Retinal pigment epithelial cell (primary cell): Measurements from ENCODE around the gene DSCAML1.
"Not testable (repeated sequence)": the region's sequence is repeated elsewhere in the genome, so short reads cannot be mapped to it uniquely, and the experiment has no call there.

ENCODE experiments used
- DNase-seq: peaks from one replicate; pipeline ENCODE4 v3.0.0-alpha.2; 2010; ENCODE audit warnings: low read depth
- H3K4me3 ChIP-seq: 2 replicates; pipeline ENCODE4 v1.5.1; 2011; ENCODE audit warnings: mild to moderate bottlenecking, low read length, control low read depth, moderate library complexity
- TF ChIP-seq, protein P1 (sequence below): conservative IDR thresholded peaks from 2 replicates; pipeline ENCODE4 v1.5.1; 2011; ENCODE audit warnings: low read depth, low read length, control low read depth, inconsistent platforms

The DSCAML1 gene

DNA sequence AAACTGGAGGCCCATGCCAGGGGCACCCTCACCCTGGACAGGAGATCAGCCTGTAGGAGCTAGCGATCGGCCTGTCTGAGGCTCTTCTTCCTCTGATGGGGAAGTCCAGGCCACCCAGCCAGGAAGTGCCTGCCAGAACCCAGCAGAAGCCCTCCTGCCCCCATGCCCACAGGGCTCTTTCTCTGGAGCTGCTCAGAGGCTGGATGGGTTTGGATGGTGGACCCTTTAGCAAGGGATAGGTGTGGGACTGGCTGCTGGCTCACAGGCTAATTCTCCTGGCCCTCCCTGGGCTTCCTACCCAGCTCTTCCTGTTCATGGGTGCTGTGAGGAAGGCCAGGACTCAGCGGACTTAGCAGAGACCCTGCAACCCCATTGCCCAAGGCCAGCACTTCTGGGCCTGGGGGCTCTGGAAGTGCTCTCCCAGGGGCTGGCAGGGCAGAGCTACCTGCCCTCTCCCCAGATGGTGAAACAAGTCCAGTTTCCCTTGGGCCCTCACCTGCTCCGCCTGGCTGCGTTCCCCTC, 19.9 kb upstream of the DSCAML1 start:
- no peak for DNase-seq
- H3K4me3 ChIP-seq, result no peak overlapping the region
- TF ChIP-seq, protein P1, sequence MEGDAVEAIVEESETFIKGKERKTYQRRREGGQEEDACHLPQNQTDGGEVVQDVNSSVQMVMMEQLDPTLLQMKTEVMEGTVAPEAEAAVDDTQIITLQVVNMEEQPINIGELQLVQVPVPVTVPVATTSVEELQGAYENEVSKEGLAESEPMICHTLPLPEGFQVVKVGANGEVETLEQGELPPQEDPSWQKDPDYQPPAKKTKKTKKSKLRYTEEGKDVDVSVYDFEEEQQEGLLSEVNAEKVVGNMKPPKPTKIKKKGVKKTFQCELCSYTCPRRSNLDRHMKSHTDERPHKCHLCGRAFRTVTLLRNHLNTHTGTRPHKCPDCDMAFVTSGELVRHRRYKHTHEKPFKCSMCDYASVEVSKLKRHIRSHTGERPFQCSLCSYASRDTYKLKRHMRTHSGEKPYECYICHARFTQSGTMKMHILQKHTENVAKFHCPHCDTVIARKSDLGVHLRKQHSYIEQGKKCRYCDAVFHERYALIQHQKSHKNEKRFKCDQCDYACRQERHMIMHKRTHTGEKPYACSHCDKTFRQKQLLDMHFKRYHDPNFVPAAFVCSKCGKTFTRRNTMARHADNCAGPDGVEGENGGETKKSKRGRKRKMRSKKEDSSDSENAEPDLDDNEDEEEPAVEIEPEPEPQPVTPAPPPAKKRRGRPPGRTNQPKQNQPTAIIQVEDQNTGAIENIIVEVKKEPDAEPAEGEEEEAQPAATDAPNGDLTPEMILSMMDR, result no peak

DNA sequence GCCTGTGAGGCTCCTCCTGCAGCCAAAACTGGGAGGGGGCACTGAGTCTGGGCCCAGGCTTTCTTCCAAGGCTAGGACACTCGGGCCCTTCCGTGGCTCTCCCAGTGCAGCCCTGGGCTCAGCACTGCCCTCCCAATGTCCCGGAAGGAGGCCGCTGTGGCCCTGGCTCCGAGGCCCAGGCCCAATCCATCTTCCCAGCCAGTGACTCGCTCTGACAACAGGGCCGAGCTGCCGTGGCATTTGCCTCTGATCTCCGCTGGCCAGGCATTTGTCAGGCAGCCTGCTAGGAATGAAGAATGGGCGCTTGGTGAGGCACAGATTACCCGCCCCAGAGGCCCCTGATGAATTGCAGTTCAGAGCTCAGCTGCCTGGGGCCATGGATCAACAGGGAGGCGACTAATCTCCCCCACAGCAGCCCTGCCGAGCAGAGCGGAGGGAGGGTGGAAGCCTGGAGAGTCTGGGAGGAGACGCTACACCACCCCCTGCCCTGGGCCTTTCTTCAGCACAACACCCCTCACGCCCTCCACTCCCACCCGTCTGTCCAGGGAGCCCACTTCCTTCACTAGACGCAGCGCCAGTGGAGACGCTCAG, 19.2 kb upstream of the DSCAML1 start:
- DNase-seq, result no peak
- TF ChIP-seq, protein P1, result no peak
- H3K4me3 ChIP-seq, result no peak overlapping the region

DNA sequence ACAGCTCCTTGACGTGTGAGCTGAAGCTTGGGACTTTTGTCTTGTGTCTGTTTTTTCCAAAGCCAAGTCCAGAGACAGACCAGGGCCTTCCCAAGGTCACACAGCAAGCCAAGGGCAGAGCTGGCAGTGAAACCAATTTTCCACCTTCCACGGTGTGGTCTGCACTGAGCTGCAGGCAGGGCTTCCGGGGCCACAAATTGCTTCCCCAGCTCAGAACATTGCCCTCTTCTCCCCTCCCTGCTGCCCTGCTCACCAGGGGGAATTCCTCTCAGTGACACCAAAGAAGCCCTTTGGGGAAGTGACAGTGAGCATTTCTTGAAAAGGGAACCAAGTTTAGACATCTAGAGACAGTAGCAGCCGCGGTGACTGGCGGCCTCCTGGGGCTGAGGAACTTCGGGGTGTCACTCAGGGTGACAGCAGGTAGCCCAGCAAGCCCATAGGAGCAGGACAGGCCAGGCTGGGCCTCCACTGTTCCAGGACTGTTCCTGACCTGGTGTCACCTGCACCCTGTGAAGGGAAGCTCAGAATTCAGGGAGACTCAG, 18.3 kb upstream of the DSCAML1 start:
- TF ChIP-seq, protein P1, result no peak
- H3K4me3 ChIP-seq, result no peak overlapping the region
- no peak for DNase-seq

DNA sequence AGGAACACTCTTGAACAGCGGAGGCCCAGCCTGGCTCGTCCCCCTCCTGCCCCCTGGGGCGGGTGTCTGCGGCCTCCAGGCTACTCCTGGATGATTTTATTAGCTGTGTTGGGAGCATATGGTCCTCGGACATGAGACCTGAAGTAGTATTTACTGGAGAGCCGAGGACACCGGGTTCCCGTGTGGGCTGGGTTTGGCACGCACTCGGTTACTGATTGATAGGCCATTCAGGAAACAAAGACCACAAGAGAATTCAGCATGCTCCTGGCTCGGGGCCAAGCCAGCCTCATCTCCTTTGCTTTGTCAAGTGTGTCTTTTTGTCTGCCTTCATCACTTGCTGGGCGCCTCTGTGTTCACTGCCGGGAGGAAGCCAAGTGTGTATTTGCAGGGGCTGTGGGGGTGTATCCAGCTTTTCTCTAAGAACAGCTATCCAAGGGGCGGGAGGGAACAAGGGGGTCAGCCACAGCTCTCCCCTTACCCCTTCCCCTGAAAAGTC, 17.8 kb upstream of the DSCAML1 start:
- H3K4me3 ChIP-seq, result no peak overlapping the region
- TF ChIP-seq, protein P1, result no peak
- DNase-seq, result no peak

DNA sequence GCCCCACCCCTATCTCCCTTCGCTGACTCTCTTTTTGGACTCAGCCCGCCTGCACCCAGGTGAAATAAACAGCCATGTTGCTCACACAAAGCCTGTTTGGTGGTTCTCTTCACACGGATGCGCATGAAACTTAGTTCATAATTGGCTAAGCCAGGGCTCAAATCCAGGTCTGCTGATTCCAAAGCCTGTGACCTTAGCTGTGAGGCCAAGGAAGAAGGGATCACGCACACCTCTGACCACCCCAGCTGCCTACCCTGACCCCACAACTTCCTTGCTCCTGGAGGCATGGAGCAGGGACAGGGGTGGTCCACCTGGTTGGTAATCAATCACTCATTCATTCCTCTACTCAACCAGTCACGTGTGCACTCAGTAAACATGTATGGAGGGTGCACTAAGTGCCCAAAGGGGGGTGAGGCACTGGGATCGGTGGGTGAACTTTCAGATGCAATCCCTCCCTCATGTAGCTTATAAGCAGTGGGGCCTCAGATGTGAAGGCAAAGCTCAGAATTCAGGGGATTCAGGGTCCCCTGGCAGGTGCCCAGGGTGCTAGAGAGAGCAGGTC, 17.3 kb upstream of the DSCAML1 start:
- TF ChIP-seq, protein P1, result no peak
- H3K4me3 ChIP-seq, result no peak overlapping the region
- no peak for DNase-seq

DNA sequence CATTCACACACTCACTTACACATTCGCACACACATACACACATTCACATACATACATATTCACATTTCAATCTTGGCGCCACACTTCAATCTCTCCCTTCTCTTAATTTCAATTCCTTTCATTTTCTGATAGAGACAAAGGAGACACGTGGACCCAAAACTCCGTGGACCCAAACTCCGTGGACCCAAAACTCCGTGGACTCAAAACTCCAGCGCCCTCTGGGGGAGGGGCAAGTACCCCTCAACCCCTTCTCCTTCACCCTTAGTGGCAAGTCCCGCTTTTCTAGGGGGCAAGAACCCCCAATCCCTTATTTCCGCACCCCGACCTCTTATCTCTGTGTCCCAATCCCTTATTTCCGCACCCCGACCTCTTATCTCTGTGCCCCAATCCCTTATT, 13.0 kb upstream of the DSCAML1 start:
- not testable (repeated sequence) for H3K4me3 ChIP-seq, DNase-seq

DNA sequence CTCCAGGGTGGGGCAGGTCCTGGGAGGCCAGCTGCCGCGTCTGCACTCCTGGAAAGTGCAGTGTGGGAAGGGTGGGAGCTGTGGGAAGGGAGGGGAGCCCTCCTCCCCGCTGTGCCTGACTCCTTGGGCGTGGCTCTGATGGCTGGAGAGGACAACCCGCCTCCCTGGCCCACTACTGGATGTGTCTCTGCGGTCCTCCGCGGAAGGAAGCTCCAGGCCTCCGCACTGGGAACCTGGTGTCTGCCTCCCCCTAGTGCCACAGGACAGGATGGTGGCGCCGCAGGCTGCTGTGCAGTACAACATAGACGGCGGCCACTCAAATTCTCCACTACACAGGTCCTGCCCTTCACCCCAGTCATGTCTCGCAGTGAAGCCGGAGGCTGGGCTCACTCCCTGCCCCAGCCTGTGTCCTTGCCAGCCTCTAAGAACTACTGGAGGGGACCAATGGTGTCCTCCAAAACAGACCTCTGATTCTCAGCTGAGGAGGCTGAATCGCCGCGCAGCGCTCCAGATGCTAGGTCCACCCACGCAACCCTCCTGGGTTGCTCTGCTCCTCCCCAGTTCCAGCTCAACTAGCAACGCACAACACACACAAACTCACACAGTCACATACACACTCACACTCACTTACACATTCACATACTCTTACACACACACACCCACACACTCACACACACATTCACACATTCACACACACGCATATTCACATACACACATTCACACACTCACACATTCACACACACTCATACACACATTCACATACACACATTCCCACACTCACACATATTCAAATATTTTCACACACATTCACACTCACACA, 12.4 kb upstream of the DSCAML1 start:
- no peak for DNase-seq
- no peak overlapping the region for H3K4me3 ChIP-seq
- TF ChIP-seq, protein P1, result peak; percentile 57
